Esophagus muscularis mucosa (tissue), 4 donors: ENCODE data around the gene MYO1G. TPM values are rescaled to one million over a fixed set of nuclear protein-coding genes. Genes with fewer than 3 reads are reported as not detected.

Experiments
- DNase-seq: peaks from one replicate; pipeline ENCODE4 v3.0.0-alpha.2; 2017; ENCODE audit errors: extremely low spot score
- H3K27ac ChIP-seq, 4 donors: fragments of 200-600 bp; sonication (generic); replicated peaks in 1 of 4; 1 replicate in 3 of 4; 2 replicates in 1 of 4; pipeline ENCODE4 v1.5.1; 2016 to 2019; ENCODE audit warnings: mild to moderate bottlenecking in 1 of 4
- H3K27me3 ChIP-seq, 4 donors: fragments of 200-600 bp; sonication (generic); one replicate each; pipeline versions ENCODE4 v1.5.1 to v1.6.0; 2016 to 2019
- H3K36me3 ChIP-seq, 4 donors: fragments of 200-600 bp; sonication (generic); one replicate each; pipeline ENCODE4 v1.5.1; 2016 to 2019
- H3K4me1 ChIP-seq, 4 donors: fragments of 200-600 bp; sonication (generic); one replicate each; pipeline ENCODE4 v1.5.1; 2016 to 2019
- H3K4me3 ChIP-seq, 4 donors: fragments of 200-600 bp; sonication (generic); 1 replicate in 2 of 4; 2 replicates in 2 of 4; pipeline ENCODE4 v1.5.1; 2016 to 2019; ENCODE audit warnings: mild to moderate bottlenecking in 4 of 4, moderate library complexity in 1 of 4
- H3K9me3 ChIP-seq, 4 donors: fragments of 200-600 bp; sonication (generic); 1 replicate in 3 of 4; 2 replicates in 1 of 4; pipeline ENCODE4 v1.5.1; 2016 to 2019
- EP300 ChIP-seq: sonication (generic); formaldehyde crosslinking; IDR thresholded peaks from one replicate; pipeline ENCODE4 v1.6.1; 2017; ENCODE audit warnings: antibody characterized with exemption
- POLR2A ChIP-seq: fragments of 450-650 bp; IDR thresholded peaks from one replicate; pipeline ENCODE4 v1.6.1; 2017; ENCODE audit warnings: antibody characterized with exemption, moderate library complexity, mild to moderate bottlenecking, low read depth
- POLR2AphosphoS5 ChIP-seq, 2 donors: sonication (generic); formaldehyde crosslinking; IDR thresholded peaks; one replicate each; pipeline ENCODE4 v1.6.1; 2017; ENCODE audit warnings: antibody characterized with exemption in 2 of 2
- WGBS: methylation state at CpG from one replicate; pipeline ENCODE4 v1.1.5; 2018; 5-methylcytosine and 5-hydroxymethylcytosine counted together
- intact Hi-C: fragments of 100-400 bp; cut with DNase I; formaldehyde crosslinking; loops from one replicate; pipeline ENCODE4 v1.15.1; 2023
- total RNA-seq, 4 donors: library from RNA; depleted of rRNA; stranded (reverse); fragments of >200 nt; gene quantifications; one replicate each; pipeline versions ENCODE4 v1.1.0 to v1.2.1, GENCODE V29; 2016
- TF ChIP-seq, protein P1 (sequence below), 3 experiments: fragments of 200-600 bp in 2 of 3; fragments of 450-650 bp in 1 of 3; sonication (generic) in 2 of 3; IDR thresholded peaks; one replicate each; pipeline ENCODE4 v1.5.1; 2017 to 2019; ENCODE audit warnings: antibody characterized with exemption in 3 of 3, mild to moderate bottlenecking in 2 of 3, moderate library complexity in 1 of 3

The MYO1G gene
- total RNA-seq, 4 donors from 2014 or later, result 0.78 to 6.8 (median 3.1) TPM

- TF ChIP-seq POLR2A (peak; percentile 88), POLR2AphosphoS5 (IDR thresholded peaks at IDR 0.05) (peak; percentile 97 to 99), EP300 (peak; percentile 25)
- TF ChIP-seq, protein P1, sequence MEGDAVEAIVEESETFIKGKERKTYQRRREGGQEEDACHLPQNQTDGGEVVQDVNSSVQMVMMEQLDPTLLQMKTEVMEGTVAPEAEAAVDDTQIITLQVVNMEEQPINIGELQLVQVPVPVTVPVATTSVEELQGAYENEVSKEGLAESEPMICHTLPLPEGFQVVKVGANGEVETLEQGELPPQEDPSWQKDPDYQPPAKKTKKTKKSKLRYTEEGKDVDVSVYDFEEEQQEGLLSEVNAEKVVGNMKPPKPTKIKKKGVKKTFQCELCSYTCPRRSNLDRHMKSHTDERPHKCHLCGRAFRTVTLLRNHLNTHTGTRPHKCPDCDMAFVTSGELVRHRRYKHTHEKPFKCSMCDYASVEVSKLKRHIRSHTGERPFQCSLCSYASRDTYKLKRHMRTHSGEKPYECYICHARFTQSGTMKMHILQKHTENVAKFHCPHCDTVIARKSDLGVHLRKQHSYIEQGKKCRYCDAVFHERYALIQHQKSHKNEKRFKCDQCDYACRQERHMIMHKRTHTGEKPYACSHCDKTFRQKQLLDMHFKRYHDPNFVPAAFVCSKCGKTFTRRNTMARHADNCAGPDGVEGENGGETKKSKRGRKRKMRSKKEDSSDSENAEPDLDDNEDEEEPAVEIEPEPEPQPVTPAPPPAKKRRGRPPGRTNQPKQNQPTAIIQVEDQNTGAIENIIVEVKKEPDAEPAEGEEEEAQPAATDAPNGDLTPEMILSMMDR (IDR thresholded peaks at IDR 0.05), result no peak
- peak overlapping the region; percentile 89 to 96 (median 94) for H3K27ac ChIP-seq
- 1% methylated on average over 17 of the region's 68 CpGs for WGBS
Measured at GRCh38 chr7:44986218-44987053, 7.6 kb upstream of the MYO1G start.

DNA sequence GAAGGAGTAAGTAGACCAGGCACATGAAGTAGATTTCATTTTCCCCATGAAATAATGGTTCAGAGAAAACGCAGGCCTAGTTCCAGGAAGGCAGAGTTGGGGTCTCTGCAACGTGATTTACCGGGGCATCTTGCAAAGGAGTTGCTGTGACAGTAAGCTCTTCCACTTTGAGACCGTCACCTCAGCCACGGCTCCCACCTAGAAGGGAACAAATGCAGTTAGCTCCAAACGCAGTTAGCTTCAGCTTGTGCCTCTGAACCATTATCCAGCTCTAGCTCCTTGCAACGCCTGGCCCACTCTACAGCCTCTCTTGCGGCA lies 7.0 kb upstream of the MYO1G start:
- Histone ChIP-seq H3K27ac (peak overlapping the region; percentile 89 to 96 (median 94)), H3K4me3 (peak overlapping the region; percentile 60 to 69 (median 64)), H3K27me3 (no peaks in the 10 kb centered on the region), H3K36me3 (peaks cover 24 to 46% (median 39%) of the 10 kb centered on the region in 4 donors), H3K9me3 (no peaks in the 10 kb centered on the region), H3K4me1 (peaks cover 13 to 40% (median 37%) of the 10 kb centered on the region in 4 donors)
- intact Hi-C loops, result loop anchor here (5.0 to 10.0 kb wide), 2 partner anchors 126 to 401 kb away; partner anchors contain the start of genes TBRG4 and TMED4
- no peak for DNase-seq
- TF ChIP-seq, protein P1 (IDR thresholded peaks at IDR 0.05), result no peak
- no peak for TF ChIP-seq POLR2AphosphoS5 (IDR thresholded peaks at IDR 0.05)
- no peak for TF ChIP-seq EP300
- no peak for TF ChIP-seq POLR2A
- 16% methylated on average over 3 of the region's 8 CpGs for WGBS

More at GRCh38 chr7:44986218-44987053, 7.6 kb upstream of the MYO1G start:
- H3K27me3 ChIP-seq, result no peaks in the 10 kb centered on the region
- H3K9me3 ChIP-seq, result no peaks in the 10 kb centered on the region
- peak overlapping the region; percentile 60 to 69 (median 64) for H3K4me3 ChIP-seq
- H3K4me1 ChIP-seq, result peaks cover 13 to 37% (median 31%) of the 10 kb centered on the region in 4 donors
- intact Hi-C loops, result loop anchor here (5.0 to 10.0 kb wide), 2 partner anchors 126 to 402 kb away; partner anchors contain the start of genes TBRG4 and TMED4
- DNase-seq, result peak; percentile 99
- H3K36me3 ChIP-seq, result peaks cover 24 to 41% (median 37%) of the 10 kb centered on the region in 4 donors

GRCh38 chr7:44985033-44985695 lies 6.3 kb upstream of the MYO1G start:
- intact Hi-C loops, result loop anchor here (5.0 to 10.0 kb wide), 2 partner anchors 127 to 400 kb away; partner anchors contain the start of genes TBRG4 and TMED4
- TF ChIP-seq, protein P1 (IDR thresholded peaks at IDR 0.05), result no peak
- TF ChIP-seq EP300 (no peak), POLR2AphosphoS5 (IDR thresholded peaks at IDR 0.05) (no peak), POLR2A (no peak)
- Histone ChIP-seq H3K27ac (peak overlapping the region; percentile 89 to 96 (median 94)), H3K36me3 (peaks cover 24 to 46% (median 40%) of the 10 kb centered on the region in 4 donors), H3K4me3 (peak overlapping the region; percentile 60 to 69 (median 64)), H3K27me3 (no peaks in the 10 kb centered on the region), H3K9me3 (no peaks in the 10 kb centered on the region), H3K4me1 (peaks cover 15 to 47% (median 44%) of the 10 kb centered on the region in 4 donors)
- no peak for DNase-seq
- WGBS, result 72% methylated on average over 6 of the region's 6 CpGs

- WGBS, result 66% methylated on average over 3 of the region's 3 CpGs
- H3K4me3 ChIP-seq, result peak overlapping the region in 1 of 4 donors; percentile 60
- DNase-seq, result no peak
- peaks cover 16 to 54% (median 51%) of the 10 kb centered on the region in 4 donors for H3K4me1 ChIP-seq
- TF ChIP-seq EP300 (no peak), POLR2A (no peak), POLR2AphosphoS5 (IDR thresholded peaks at IDR 0.05) (no peak)
- TF ChIP-seq, protein P1 (IDR thresholded peaks at IDR 0.05), result no peak
- H3K27me3 ChIP-seq, result no peaks in the 10 kb centered on the region
- intact Hi-C loops, result loop anchor here (10.0 kb wide), 1 partner anchor 400 kb away; the partner anchor contains the start of gene TMED4
- no peaks in the 10 kb centered on the region for H3K9me3 ChIP-seq
- peaks cover 24 to 46% (median 40%) of the 10 kb centered on the region in 4 donors for H3K36me3 ChIP-seq
- peak overlapping the region in 2 of 4 donors; percentile 93 to 94 for H3K27ac ChIP-seq
Measured at GRCh38 chr7:44984478-44984758, 5.6 kb upstream of the MYO1G start.
